ENCODE results near the gene TMPO. TPM values are rescaled to one million over a fixed set of nuclear protein-coding genes. Genes with fewer than 3 reads are reported as not detected.

TMPO gene
- 100 to 1,000 TPM in 1 of 4 donors, 10 to 100 TPM in 3; 59.7 to 256 (median 93.8) TPM for total RNA-seq

DNA sequence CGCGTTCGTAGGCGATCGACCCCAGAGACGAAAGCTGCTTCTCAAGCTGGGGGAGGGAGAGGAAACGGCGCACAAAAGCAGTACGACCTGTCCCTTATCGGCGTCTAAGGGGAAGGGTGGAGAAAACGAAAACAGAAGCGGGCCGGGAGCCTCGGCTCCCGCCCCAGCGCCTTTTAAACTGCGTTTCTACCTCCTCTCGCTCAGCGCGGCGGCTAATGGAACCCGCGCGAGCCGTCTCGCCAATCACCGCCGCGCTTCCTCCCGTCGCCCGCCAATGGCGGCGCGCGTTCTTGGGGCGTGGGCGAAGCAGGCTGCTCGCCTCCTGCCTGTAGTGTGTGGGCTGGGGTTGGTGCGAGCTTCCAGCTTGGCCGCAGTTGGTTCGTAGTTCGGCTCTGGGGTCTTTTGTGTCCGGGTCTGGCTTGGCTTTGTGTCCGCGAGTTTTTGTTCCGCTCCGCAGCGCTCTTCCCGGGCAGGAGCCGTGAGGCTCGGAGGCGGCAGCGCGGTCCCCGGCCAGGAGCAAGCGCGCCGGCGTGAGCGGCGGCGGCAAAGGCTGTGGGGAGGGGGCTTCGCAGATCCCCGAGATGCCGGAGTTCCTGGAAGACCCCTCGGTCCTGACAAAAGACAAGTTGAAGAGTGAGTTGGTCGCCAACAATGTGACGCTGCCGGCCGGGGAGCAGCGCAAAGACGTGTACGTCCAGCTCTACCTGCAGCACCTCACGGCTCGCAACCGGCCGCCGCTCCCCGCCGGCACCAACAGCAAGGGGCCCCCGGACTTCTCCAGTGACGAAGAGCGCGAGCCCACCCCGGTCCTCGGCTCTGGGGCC lies at the start of gene TMPO:
TMPO (plus strand) TSS at position 304 of the 824 bp plus-strand sequence; CDS start at position 582, 278 bp downstream.
- peaks cover 0 to 10% of the 10 kb centered on the region in 2 donors for H3K4me1 ChIP-seq
- peak within 1 kb of the TSS; percentile 97 to 98 for H3K27ac ChIP-seq
- H3K9me3 ChIP-seq = no peaks in the 10 kb centered on the region
- H3K36me3 ChIP-seq = no peaks in the 10 kb centered on the region
- DNase-seq = peak; percentile 85 to 96
- H3K27me3 ChIP-seq = no peaks in the 10 kb centered on the region
- peak within 1 kb of the TSS; percentile 77 to 96 for H3K4me3 ChIP-seq
- intact Hi-C loops (cut with DNase I; ENCODE audit: low total_unique reads) = loop anchor here (5.0 kb wide), 1 partner anchor 93 kb away; no protein-coding TSS in a partner anchor
- TF ChIP-seq CTCF (IDR thresholded peaks at IDR 0.05) = peak in 3 of 4 experiments; percentile 9 to 26 (median 19)
- TF ChIP-seq POLR2A (IDR thresholded peaks at IDR 0.05) = peak; percentile 91

- Histone ChIP-seq H3K36me3 (no peaks in the 10 kb centered on the region), H3K27me3 (no peaks in the 10 kb centered on the region), H3K4me3 (no peak overlapping the region), H3K27ac (no peak overlapping the region), H3K9me3 (no peaks in the 10 kb centered on the region), H3K4me1 (no peaks in the 10 kb centered on the region)
- TF ChIP-seq POLR2A (IDR thresholded peaks at IDR 0.05) = no peak
- no peak for TF ChIP-seq CTCF (IDR thresholded peaks at IDR 0.05)
- intact Hi-C loops (cut with DNase I; ENCODE audit: low total_unique reads) = no loop called here
- DNase-seq = no peak
Observed at GRCh38 chr12:98465950-98466602, 49.3 kb upstream of the TMPO start.

GRCh38 chr12:98466640-98467400 lies 48.6 kb upstream of the TMPO start:
- TF ChIP-seq POLR2A (IDR thresholded peaks at IDR 0.05) = no peak
- TF ChIP-seq CTCF (IDR thresholded peaks at IDR 0.05) = no peak
- intact Hi-C loops (cut with DNase I; ENCODE audit: low total_unique reads) = no loop called here
- no peaks in the 10 kb centered on the region for H3K9me3 ChIP-seq
- no peaks in the 10 kb centered on the region for H3K27me3 ChIP-seq
- H3K4me1 ChIP-seq = no peaks in the 10 kb centered on the region
- H3K27ac ChIP-seq = no peak overlapping the region
- H3K36me3 ChIP-seq = no peaks in the 10 kb centered on the region
- no peak for DNase-seq
- H3K4me3 ChIP-seq = no peak overlapping the region

GRCh38 chr12:98469109-98469508 lies 46.3 kb upstream of the TMPO start:
- Histone ChIP-seq H3K4me1 (no peaks in the 10 kb centered on the region), H3K36me3 (no peaks in the 10 kb centered on the region), H3K27ac (no peak overlapping the region), H3K27me3 (no peaks in the 10 kb centered on the region), H3K9me3 (no peaks in the 10 kb centered on the region), H3K4me3 (no peak overlapping the region)
- no peak for DNase-seq
- TF ChIP-seq POLR2A (IDR thresholded peaks at IDR 0.05) (no peak), CTCF (IDR thresholded peaks at IDR 0.05) (no peak)
- intact Hi-C loops (cut with DNase I; ENCODE audit: low total_unique reads) = no loop called here

Measured in uterus (tissue), 4 donors.